HG03378 (cell line): ENCODE results near the gene TMEM184C.

Source experiments
- ATAC-seq: cut with Tn5 transposase; IDR thresholded peaks from one replicate; pipeline ENCODE4 v1.9.1; 2021; ENCODE audit warnings: mild to moderate bottlenecking, moderate library complexity; ENCODE audit not compliant: unreplicated experiment

Gene TMEM184C

GRCh38 chr4:147648656-147649055 lies 31.5 kb downstream of the TMEM184C start:
- ATAC-seq, result no peak

- no peak for ATAC-seq
Measured at GRCh38 chr4:147651563-147651962, 34.4 kb downstream of the TMEM184C start.

GRCh38 chr4:147655639-147656038 lies 38.4 kb downstream of the TMEM184C start:
- no peak for ATAC-seq

- ATAC-seq, result no peak
Measured at GRCh38 chr4:147658501-147658900, 41.3 kb downstream of the TMEM184C start.

- ATAC-seq, result no peak
Measured at GRCh38 chr4:147674073-147674472, 56.9 kb downstream of the TMEM184C start.

GRCh38 chr4:147674496-147674895 lies 57.3 kb downstream of the TMEM184C start:
- ATAC-seq, result no peak

- ATAC-seq, result no peak
Measured at GRCh38 chr4:147678106-147678505, 60.9 kb downstream of the TMEM184C start.

GRCh38 chr4:147678796-147679549 lies 61.8 kb downstream of the TMEM184C start:
- ATAC-seq, result no peak

- ATAC-seq, result no peak
Measured at GRCh38 chr4:147682755-147683154, 65.6 kb downstream of the TMEM184C start.

- no peak for ATAC-seq
Measured at GRCh38 chr4:147683188-147683591, 66.0 kb downstream of the TMEM184C start.

GRCh38 chr4:147683717-147684700 lies 66.8 kb downstream of the TMEM184C start, which contains the start of gene PRMT9:
PRMT9 (minus strand) TSS chr4:147684163; CDS start chr4:147683987, 176 bp downstream.
- ATAC-seq, result peak; percentile 98

- no peak for ATAC-seq
Measured at GRCh38 chr4:147689067-147689466, 71.9 kb downstream of the TMEM184C start.

- ATAC-seq, result no peak
Measured at GRCh38 chr4:147691820-147692219, 74.6 kb downstream of the TMEM184C start.

GRCh38 chr4:147693218-147693617 lies 76.0 kb downstream of the TMEM184C start:
- ATAC-seq, result no peak

- ATAC-seq, result no peak
Measured at GRCh38 chr4:147696866-147697265, 79.7 kb downstream of the TMEM184C start.

GRCh38 chr4:147704846-147705245 lies 87.6 kb downstream of the TMEM184C start:
- no peak for ATAC-seq

- ATAC-seq, result peak; percentile 87
Measured at GRCh38 chr4:147707892-147708672, 90.9 kb downstream of the TMEM184C start.

- no peak for ATAC-seq
Measured at GRCh38 chr4:147709999-147710398, 92.8 kb downstream of the TMEM184C start.

- ATAC-seq, result no peak
Measured at GRCh38 chr4:147714575-147715401, 97.6 kb downstream of the TMEM184C start.

GRCh38 chr4:147717878-147718277 lies 100.7 kb downstream of the TMEM184C start:
- ATAC-seq, result peak; percentile 91
